ENCODE data around the gene SP2. TPM values are rescaled to one million over a fixed set of nuclear protein-coding genes. Genes with fewer than 3 reads are reported as not detected.
A peak's percentile ranks its signal among the peaks of the same experiment; 100 is the strongest.

SP2 gene
- polyA plus RNA-seq, 3 donors: 3.1 to 26.7 (median 6.8) TPM

GRCh38 chr17:47896672-47897490 lies 845 bp downstream of the SP2 start:
- no peaks in the 10 kb centered on the region for H3K27me3 ChIP-seq (ENCODE audit: control insufficient read depth in 2 of 2, insufficient read depth in 2 of 2, low read length in 2 of 2)
- peak overlapping the region; percentile 93 for H2AFZ ChIP-seq (ENCODE audit: insufficient read depth, low read depth, low read length, poor library complexity, severe bottlenecking)
- intact Hi-C loops (cut with micrococcal nuclease): loop anchor here (2.0 to 10.0 kb wide), 4 partner anchors 44 to 232 kb away; partner anchors contain the start of gene PNPO (in 2 of the 2)
- peak overlapping the region; percentile 69 to 95 for H3K27ac ChIP-seq (ENCODE audit: low read depth in 1 of 2, low read length in 2 of 2)
- no peak for TF ChIP-seq CTCF (IDR thresholded peaks at IDR 0.05)
- H3K36me3 ChIP-seq (replicated peaks in 1 of 2; ENCODE audit: control insufficient read depth in 1 of 2, insufficient read depth in 2 of 2, low read length in 2 of 2): peaks cover 6 to 28% of the 10 kb centered on the region in 2 donors
- Mint-ChIP-seq H3K27me3 (ENCODE audit: low read depth in 3 of 3) (peaks cover 0 to 2% (median 0%) of the 10 kb centered on the region in 3 donors), H3K4me3 (peak overlapping the region; percentile 86 to 92), H3K4me1 (peaks cover 38% of the 10 kb centered on the region), H3K36me3 (peaks cover 25 to 30% of the 10 kb centered on the region in 2 donors), H3K27ac (peak overlapping the region; percentile 85 to 97 (median 94)), H3K9me3 (no peaks in the 10 kb centered on the region)
- H3K79me2 ChIP-seq (ENCODE audit: insufficient read depth, low read length): peaks cover 64% of the 10 kb centered on the region
- peak overlapping the region; percentile 90 to 99 (median 92) for H3K4me3 ChIP-seq (replicated peaks in 1 of 3; ENCODE audit: low read depth in 2 of 3, low read length in 3 of 3)
- peak overlapping the region; percentile 99 for H3K4me2 ChIP-seq (replicated peaks; ENCODE audit: extremely low read depth, low read length, poor library complexity, severe bottlenecking)
- peaks cover 6% of the 10 kb centered on the region for H4K20me1 ChIP-seq (ENCODE audit: insufficient read depth, low read length)
- no peak for DNase-seq
- 0% methylated on average over 18 of the region's 22 CpGs for WGBS (ENCODE audit: insufficient coverage)
- no peaks in the 10 kb centered on the region for H3K9me3 ChIP-seq (replicated peaks in 1 of 2; ENCODE audit: control insufficient read depth in 1 of 2, insufficient read depth in 1 of 2, low read length in 2 of 2)
- peaks cover 28 to 45% of the 10 kb centered on the region in 2 donors for H3K4me1 ChIP-seq (ENCODE audit: control insufficient read depth in 1 of 2, insufficient read depth in 2 of 2, low read length in 2 of 2)
- H3K9ac ChIP-seq (ENCODE audit: insufficient read depth, low read length, poor library complexity, severe bottlenecking): peak overlapping the region; percentile 91

- Histone ChIP-seq H4K20me1 (ENCODE audit: insufficient read depth, low read length) (peaks cover 9% of the 10 kb centered on the region), H3K4me2 (replicated peaks; ENCODE audit: extremely low read depth, low read length, poor library complexity, severe bottlenecking) (peak overlapping the region; percentile 99), H2AFZ (ENCODE audit: insufficient read depth, low read depth, low read length, poor library complexity, severe bottlenecking) (no peak overlapping the region), H3K36me3 (replicated peaks in 1 of 2; ENCODE audit: control insufficient read depth in 1 of 2, insufficient read depth in 2 of 2, low read length in 2 of 2) (peaks cover 6 to 35% of the 10 kb centered on the region in 2 donors), H3K4me1 (ENCODE audit: control insufficient read depth in 1 of 2, insufficient read depth in 2 of 2, low read length in 2 of 2) (peaks cover 28 to 41% of the 10 kb centered on the region in 2 donors), H3K27me3 (ENCODE audit: control insufficient read depth in 2 of 2, insufficient read depth in 2 of 2, low read length in 2 of 2) (no peaks in the 10 kb centered on the region), H3K9ac (ENCODE audit: insufficient read depth, low read length, poor library complexity, severe bottlenecking) (no peak overlapping the region), H3K4me3 (replicated peaks in 1 of 3; ENCODE audit: low read depth in 2 of 3, low read length in 3 of 3) (peak overlapping the region in 1 of 3 experiments; percentile 99), H3K27ac (ENCODE audit: low read depth in 1 of 2, low read length in 2 of 2) (peak overlapping the region; percentile 38 to 95), H3K9me3 (replicated peaks in 1 of 2; ENCODE audit: control insufficient read depth in 1 of 2, insufficient read depth in 1 of 2, low read length in 2 of 2) (no peaks in the 10 kb centered on the region), H3K79me2 (ENCODE audit: insufficient read depth, low read length) (peaks cover 71% of the 10 kb centered on the region)
- DNase-seq: no peak
- TF ChIP-seq CTCF (IDR thresholded peaks at IDR 0.05): no peak
- no peaks in the 10 kb centered on the region for H3K9me3 Mint-ChIP-seq
- 82% methylated on average over 2 of the region's 5 CpGs for WGBS (ENCODE audit: insufficient coverage)
- peak overlapping the region in 1 of 2 donors; percentile 92 for H3K4me3 Mint-ChIP-seq
- H3K27me3 Mint-ChIP-seq (ENCODE audit: low read depth in 3 of 3): peaks cover 0 to 2% (median 1%) of the 10 kb centered on the region in 3 donors
- peaks cover 31 to 37% of the 10 kb centered on the region in 2 donors for H3K36me3 Mint-ChIP-seq
- intact Hi-C loops (cut with micrococcal nuclease): loop anchor here (2.0 to 10.0 kb wide), 4 partner anchors 43 to 233 kb away; partner anchors contain the start of gene PNPO (in 2 of the 2)
- peak overlapping the region in 6 of 7 donors; percentile 21 to 95 (median 74) for H3K27ac Mint-ChIP-seq
- peaks cover 38% of the 10 kb centered on the region for H3K4me1 Mint-ChIP-seq
Observed at GRCh38 chr17:47897561-47897960, 1.5 kb downstream of the SP2 start.
